HT1080 (cell line): ENCODE data around the gene VPS52. TPM values are rescaled to one million over a fixed set of nuclear protein-coding genes. Genes with fewer than 3 reads are reported as not detected.
"Not testable (repeated sequence)": the region's sequence is repeated elsewhere in the genome, so short reads cannot be mapped to it uniquely, and the experiment has no call there.

ENCODE experiments used
- DNase-seq: peaks from one replicate; pipeline ENCODE4 v3.0.0-alpha.2; 2015; ENCODE audit warnings: low read depth
- total RNA-seq: library from RNA; depleted of rRNA; stranded (reverse); fragments of >200 nt; shearing (Covaris generic); gene quantifications from 2 replicates; pipeline ENCODE4 v1.2.3, GENCODE V29; 2014

Gene VPS52
- total RNA-seq, 1 experiment from 2014 or later, result 38.2 TPM

DNA sequence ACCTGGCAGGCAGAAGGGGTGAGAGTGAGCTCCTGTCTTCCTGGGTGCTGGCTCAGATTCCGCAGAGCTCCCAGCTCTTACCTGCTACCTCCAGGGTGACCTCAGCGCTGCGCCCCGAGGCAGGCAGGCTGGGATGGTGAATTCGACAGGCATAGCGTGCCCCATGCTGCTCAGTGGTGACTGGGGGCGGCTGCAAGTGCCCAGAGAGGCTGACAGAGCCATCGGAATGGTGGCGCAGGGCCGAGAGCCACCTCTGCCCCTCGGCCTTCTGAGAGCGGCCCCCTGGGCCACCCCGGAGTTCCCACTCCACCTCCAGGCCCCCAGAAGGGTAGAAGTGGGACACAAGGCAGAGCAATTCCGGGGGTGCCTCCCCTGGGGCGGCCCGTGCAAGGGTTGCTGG lies 32.5 kb upstream of the VPS52 start:
- no peak for DNase-seq

GRCh38 chr6:33301877-33302276 lies 30.2 kb upstream of the VPS52 start:
- DNase-seq, result no peak

DNA sequence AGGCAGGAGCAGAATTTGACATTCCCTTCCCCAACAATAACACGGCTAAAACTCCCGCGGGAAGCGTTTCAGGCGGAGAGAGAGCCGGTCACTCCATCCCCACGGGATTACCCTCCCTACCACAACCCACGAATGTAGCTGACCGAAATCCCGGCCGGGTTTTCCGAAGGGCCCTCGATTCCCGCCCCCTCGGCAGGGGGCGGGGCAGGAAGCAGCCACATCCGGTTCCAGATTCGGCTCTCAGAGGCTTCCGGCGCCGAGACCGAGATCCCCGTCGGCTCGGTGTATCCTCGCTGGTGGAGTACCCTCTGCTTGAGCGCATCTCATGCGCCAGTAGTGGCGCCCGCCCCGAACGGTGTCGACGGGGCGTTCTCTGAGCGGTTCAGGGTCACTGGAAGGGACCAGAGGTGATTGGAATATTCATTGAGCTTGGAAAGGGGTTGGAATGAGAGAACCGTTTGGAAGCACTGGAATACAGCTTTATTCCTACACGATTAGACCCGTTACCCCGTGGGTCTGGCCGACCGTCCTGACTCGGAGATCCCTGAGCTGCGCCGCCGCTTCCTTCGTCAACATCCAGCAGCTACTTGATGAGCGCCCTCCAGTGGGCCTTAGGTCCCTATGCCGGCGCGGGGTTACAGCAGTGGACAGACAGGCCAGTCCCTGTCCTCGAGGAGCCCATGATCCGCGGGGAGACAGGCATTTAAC lies 27.7 kb upstream of the VPS52 start:
- DNase-seq, result peak; percentile 90

DNA sequence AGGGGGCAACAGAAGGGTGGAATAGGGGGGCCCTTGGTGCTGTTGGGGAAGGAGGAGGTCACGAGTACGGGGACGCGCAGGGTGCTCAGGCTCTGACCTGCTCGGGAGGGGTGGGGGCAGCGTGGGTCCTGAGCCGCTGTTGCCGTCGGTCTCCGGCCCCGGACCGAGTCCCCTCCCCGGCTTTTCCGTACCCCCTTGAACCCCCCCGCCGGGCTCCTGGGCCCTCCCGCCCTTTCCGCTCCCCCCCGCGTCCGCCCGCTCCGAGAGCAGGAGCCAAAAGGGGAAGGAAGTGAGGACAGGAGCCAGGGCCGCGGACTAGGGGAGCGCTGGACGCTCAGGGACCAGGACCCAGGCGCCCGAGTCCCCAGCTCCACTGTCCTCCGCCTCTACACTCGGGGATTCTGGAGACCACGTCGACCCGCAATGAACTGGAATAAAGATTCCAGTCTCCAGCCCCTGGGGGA lies 27.1 kb upstream of the VPS52 start, which contains the start of gene RGL2:
TSS of gene RGL2 (minus strand) at position 170 of the 464 bp plus-strand sequence. CDS start 332 bp downstream, outside the sequence.
- DNase-seq, result no peak

DNA sequence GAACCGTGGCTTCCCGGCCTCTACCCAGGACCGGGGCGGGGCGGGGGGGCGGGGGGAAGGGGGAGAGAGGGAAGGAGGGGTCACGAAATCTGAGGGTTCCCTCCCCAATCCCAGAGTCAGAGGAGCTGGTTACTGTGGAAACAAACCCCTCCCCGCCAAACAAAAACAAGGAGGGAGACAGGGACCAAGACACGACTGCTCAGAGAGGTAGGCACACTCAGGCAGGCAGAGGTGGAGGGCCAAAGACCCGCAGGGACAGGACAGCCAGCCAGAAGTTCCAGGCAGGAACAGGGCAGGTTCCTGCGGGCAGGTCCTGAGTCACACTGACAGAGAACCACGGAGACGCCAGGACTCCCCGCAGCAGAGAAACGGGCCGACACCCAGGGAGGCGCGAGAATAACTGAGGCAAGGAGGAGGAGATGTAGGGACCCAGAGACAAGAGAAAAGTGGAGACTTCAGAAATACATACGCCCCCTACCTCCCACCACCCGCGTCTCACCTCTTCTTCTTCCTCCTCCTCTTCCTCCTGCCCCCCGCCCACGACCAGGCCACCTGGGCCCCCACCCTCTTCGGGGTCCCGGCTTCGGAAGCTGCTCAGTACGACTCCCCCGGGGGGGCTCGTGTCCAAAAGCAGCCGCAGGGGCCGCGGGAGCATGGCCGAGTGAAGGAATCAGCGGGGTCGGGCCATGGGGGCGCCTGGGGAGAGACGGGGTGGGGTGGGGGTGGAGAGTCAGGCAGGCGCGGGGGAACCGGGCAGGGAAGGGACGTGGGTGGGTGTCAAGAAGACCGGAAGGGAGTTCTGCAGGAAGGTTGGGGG lies 26.5 kb upstream of the VPS52 start:
- peak; percentile 85 for DNase-seq

DNA sequence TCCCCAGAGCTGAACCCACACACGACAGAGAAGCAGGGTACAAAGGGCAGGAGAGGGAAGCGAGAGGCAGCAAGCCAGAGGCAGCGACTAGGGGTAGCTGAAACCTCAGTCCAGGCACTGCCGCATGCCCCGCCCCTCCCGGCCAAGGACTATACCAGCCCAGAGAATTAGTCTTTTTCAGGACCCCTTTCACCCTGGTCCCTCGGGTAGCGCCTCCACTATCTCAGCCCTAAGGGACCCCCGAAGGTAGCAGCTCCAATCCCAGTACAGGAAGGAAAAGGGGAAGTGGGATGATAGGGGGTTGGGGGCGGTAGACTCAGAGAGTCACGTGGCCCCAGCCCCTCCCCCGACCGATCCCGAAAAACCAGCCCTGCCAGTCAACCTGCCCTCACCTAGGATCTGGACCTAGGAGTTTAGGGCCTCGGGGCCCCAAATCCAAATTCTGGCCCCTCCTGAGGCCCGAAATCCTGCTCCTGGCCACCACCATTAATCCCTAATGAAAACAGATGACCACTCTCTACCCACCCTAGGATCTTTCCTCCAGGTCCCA lies 25.8 kb upstream of the VPS52 start:
- peak; percentile 51 for DNase-seq

GRCh38 chr6:33296797-33297405 lies 25.2 kb upstream of the VPS52 start:
- DNase-seq, result no peak

- DNase-seq, result no peak
Measured at GRCh38 chr6:33295621-33296369, 24.1 kb upstream of the VPS52 start.

GRCh38 chr6:33294086-33294823 lies 22.6 kb upstream of the VPS52 start:
- DNase-seq, result no peak

- DNase-seq, result no peak
Measured at GRCh38 chr6:33292996-33293682, 21.5 kb upstream of the VPS52 start.

DNA sequence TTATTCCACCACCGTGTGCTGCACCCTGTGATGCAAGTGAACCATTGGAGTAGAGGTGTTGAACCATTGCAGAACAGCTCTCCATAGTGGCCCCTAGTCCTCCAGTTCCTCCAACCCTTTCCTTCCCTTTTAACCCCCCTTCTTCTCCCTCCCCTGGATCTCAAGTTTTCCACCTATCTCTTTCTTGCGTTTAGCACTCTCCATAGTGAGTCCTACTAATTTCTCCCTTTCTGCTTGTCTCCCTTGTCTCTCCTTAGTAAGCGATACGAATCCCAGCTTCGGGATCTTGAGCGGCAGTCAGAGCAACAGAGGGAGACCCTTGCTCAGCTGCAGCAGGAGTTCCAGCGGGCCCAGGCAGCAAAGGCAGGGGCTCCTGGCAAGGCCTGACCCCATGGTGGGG lies 18.8 kb upstream of the VPS52 start:
- no peak for DNase-seq

DNA sequence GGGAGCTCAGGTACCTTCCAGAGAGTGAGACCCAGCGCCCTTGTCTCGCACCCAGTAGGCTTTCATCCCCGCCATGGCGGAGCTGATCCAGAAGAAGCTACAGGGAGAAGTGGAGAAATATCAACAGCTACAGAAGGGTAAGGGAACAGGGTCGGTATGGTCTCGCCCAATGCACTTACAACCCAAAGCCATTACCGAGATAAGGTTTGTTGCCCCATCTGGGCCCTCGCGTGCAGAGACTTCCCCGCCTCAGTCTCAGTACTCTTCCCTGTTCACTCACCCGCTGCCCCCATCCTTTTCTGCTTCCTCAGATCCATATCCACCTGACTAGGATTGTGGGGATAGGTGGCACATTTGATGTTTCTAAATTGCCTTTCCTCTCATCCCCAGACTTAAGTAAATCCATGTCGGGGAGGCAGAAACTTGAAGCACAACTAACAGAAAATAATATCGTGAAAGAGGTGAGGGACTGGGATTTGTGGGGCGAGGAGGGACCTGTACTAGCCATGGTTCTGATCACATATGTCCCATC lies 18.2 kb upstream of the VPS52 start:
- DNase-seq, result no peak

- peak; percentile 89 for DNase-seq
Measured at GRCh38 chr6:33288921-33289783, 17.5 kb upstream of the VPS52 start, which contains the start of the genes PFDN6 and WDR46. TSS of gene PFDN6 (plus strand) at chr6:33289601. CDS start at chr6:33289857, 256 bp downstream. TSS of gene WDR46 (minus strand) at chr6:33289239. CDS start at chr6:33289170, 69 bp downstream.

DNA sequence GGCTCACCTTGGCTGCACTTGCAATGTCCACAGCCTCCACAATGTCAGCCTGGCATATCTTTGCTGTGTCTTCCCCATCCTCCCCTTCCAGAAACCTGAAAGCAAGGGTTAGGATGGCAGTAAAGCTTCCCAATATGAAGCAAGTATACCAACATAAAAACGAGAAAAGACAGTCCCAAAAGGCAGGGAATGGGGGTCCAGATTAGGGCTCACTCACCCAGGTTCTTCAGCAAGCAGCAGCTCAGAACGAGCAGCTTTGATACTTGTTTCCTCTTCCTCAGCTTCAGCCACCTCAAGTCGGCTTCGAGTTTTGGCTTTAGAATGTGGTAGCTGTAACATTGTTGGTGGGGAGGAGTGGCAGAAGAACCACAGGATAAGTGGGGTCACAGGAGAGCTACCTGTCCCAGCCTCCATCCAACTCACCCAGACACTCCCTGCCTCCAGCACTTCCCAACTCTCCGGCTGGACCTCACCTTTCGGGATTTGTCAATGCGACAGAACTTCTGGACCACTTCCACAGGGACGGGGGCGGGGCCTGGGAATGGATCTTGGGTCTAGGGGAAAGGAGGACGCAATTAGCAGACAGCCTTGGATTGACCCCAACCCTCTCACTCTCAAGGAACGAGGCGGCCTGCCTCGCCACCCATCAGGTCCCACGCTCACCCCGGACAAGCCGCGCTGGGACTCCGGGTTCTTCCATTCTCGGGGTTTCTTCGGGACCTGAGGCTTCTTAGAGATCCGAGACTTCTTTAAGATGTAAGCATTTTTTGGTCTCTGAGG lies 16.7 kb upstream of the VPS52 start:
- no peak for DNase-seq

DNA sequence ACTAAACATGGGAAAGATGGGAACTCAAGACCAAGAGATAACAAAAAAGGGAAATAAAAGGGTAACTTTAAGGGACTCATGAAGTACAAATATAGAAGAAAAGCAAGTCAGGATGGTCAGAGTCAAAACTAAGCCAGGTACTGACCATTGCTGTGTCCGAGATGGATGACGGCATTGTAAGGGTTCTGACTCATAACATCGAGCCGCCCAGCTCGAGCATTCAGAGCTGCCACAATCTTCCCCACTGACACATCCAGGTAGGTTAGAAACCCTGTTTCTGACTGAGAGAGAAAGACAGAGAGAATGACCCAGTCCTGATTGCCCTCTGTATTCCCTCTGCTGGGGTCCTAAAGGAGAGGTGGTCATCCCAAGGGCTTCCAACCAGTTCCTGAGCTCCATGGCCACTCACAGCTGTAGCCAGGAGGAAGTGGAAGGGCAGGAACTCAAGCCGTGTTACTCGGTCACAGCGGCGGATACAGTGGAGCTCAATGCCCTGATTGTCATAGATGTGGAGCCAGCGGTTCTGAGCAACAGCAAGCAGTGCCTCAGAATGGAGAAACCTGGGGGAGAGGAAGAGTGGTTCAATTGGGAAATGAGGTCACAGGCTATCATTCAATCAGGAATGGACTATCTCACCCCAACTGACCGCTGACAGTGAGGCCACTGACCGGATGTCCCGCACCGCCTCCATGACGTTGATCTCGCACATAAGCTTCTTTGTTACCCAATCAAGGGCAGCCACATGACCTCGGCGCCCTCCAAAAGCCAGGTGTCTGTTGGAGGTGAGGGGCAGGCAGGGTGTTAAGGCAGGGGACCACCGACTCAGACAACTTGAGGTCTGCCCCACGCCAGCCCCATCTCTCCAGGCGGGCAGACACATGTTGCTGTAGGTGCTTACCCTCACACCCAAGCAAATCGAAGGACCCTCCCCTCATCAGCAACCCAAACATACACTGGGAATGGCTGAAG lies 15.6 kb upstream of the VPS52 start:
- no peak for DNase-seq

- DNase-seq, result not testable (repeated sequence)
Measured at GRCh38 chr6:33285214-33285613, 13.5 kb upstream of the VPS52 start.
